Sigmoid colon (tissue), 7 donors: ENCODE measurements around the gene BTF3. TPM values are rescaled to one million over a fixed set of nuclear protein-coding genes. Genes with fewer than 3 reads are reported as not detected.

Experiments used
- DNase-seq: peaks from one replicate; pipeline ENCODE4 v3.0.0-alpha.2; 2019
- H3K27ac ChIP-seq, 4 donors: fragments of 200-600 bp; sonication (generic); one replicate each; pipeline ENCODE4 v1.5.1; 2016 to 2019; ENCODE audit warnings: mild to moderate bottlenecking in 1 of 4
- H3K27me3 ChIP-seq, 3 donors: fragments of 200-600 bp; sonication (generic); one replicate each; pipeline ENCODE4 v1.5.1; 2019; ENCODE audit warnings: mild to moderate bottlenecking in 1 of 3
- H3K36me3 ChIP-seq, 4 donors: fragments of 200-600 bp; sonication (generic); one replicate each; pipeline ENCODE4 v1.5.1; 2016 to 2019
- H3K4me1 ChIP-seq, 4 donors: fragments of 200-600 bp; sonication (generic); one replicate each; pipeline ENCODE4 v1.5.1; 2017 to 2019
- H3K4me3 ChIP-seq, 4 donors: fragments of 200-600 bp; sonication (generic); one replicate each; pipeline ENCODE4 v1.5.1; 2017 to 2019; ENCODE audit warnings: mild to moderate bottlenecking in 2 of 4, moderate library complexity in 1 of 4
- H3K9me3 ChIP-seq, 4 donors: fragments of 200-600 bp in 3 of 4; sonication (generic) in 3 of 4; one replicate each; pipeline versions ENCODE4 v1.5.1 to v1.6.1; 2013 to 2019
- CTCF ChIP-seq, 4 experiments: fragments of 450-650 bp in 3 of 4; fragments of 200-600 bp in 1 of 4; IDR thresholded peaks; one replicate each; pipeline ENCODE4 v1.5.1; 2016 to 2019; ENCODE audit warnings: antibody characterized with exemption in 4 of 4, mild to moderate bottlenecking in 3 of 4, moderate library complexity in 2 of 4
- EP300 ChIP-seq, 4 donors: sonication (generic); formaldehyde crosslinking; IDR thresholded peaks; one replicate each; pipeline ENCODE4 v1.6.1; 2017; ENCODE audit warnings: antibody characterized with exemption in 4 of 4
- POLR2A ChIP-seq, 2 donors: fragments of 450-650 bp; IDR thresholded peaks; one replicate each; pipeline ENCODE4 v1.6.1; 2016; ENCODE audit warnings: antibody characterized with exemption in 2 of 2, mild to moderate bottlenecking in 2 of 2, moderate library complexity in 2 of 2
- POLR2AphosphoS5 ChIP-seq, 4 donors: sonication (generic); formaldehyde crosslinking; IDR thresholded peaks; one replicate each; pipeline ENCODE4 v1.6.1; 2017; ENCODE audit warnings: antibody characterized with exemption in 4 of 4
- WGBS, 2 donors: extraction: QIAGEN DNeasy Blood & Tissue Kit; methylation state at CpG; one replicate each; pipeline ENCODE4 v1.1.7; 2013; 5-methylcytosine and 5-hydroxymethylcytosine counted together
- intact Hi-C: fragments of 100-400 bp; cut with DNase I; formaldehyde crosslinking; loops from one replicate; pipeline ENCODE4 v1.15.1; 2023
- polyA plus RNA-seq, 3 donors: library from polyadenylated mRNA; stranded (reverse); fragments of 200-250 nt; gene quantifications; one replicate each; pipeline ENCODE4 v1.2.3, GENCODE V29; 2013
- total RNA-seq, 4 donors: library from RNA; depleted of rRNA; stranded (reverse); fragments of >200 nt; gene quantifications; one replicate each; pipeline ENCODE4 v1.1.0, GENCODE V29; 2016
- donor health status: healthy with polysubstance abuse.
- donor health status: Bipolar disorder and iron deficiency.
- donor health status: healthy.

BTF3 gene
- total and polyA plus RNA-seq, 7 donors = 490 to 1,119 (median 729) TPM

- Histone ChIP-seq H3K4me3 (no peak overlapping the region), H3K27ac (no peak overlapping the region), H3K9me3 (no peaks in the 10 kb centered on the region), H3K36me3 (no peaks in the 10 kb centered on the region), H3K4me1 (no peaks in the 10 kb centered on the region), H3K27me3 (peaks cover 0 to 5% (median 3%) of the 10 kb centered on the region in 3 donors)
- TF ChIP-seq CTCF (IDR thresholded peaks at IDR 0.05) = no peak
- DNase-seq = no peak
- intact Hi-C loops = no loop called here
- WGBS, 2 donors = 78 to 87% methylated on average over 4 of the region's 4 CpGs
Measured at GRCh38 chr5:73487815-73488214, 10.4 kb upstream of the BTF3 start.

- H3K27me3 ChIP-seq = peaks cover 0 to 5% (median 3%) of the 10 kb centered on the region in 3 donors
- no peaks in the 10 kb centered on the region for H3K9me3 ChIP-seq
- DNase-seq = no peak
- TF ChIP-seq POLR2A (IDR thresholded peaks at IDR 0.05) = no peak
- TF ChIP-seq EP300 (IDR thresholded peaks at IDR 0.05) = no peak
- no peak for TF ChIP-seq CTCF (IDR thresholded peaks at IDR 0.05)
- TF ChIP-seq POLR2AphosphoS5 (IDR thresholded peaks at IDR 0.05) = no peak
- intact Hi-C loops = no loop called here
- H3K4me1 ChIP-seq = no peaks in the 10 kb centered on the region
- H3K27ac ChIP-seq = no peak overlapping the region
- 89 to 93% methylated on average over 3 of the region's 3 CpGs for WGBS, 2 donors
- no peak overlapping the region for H3K4me3 ChIP-seq
- H3K36me3 ChIP-seq = no peaks in the 10 kb centered on the region
Measured at GRCh38 chr5:73488806-73489205, 9.4 kb upstream of the BTF3 start.

GRCh38 chr5:73490088-73490487 is 8.2 kb upstream of the BTF3 start:
- no peaks in the 10 kb centered on the region for H3K4me1 ChIP-seq
- DNase-seq = no peak
- WGBS, 2 donors = 15 to 63% methylated on average over 2 of the region's 2 CpGs
- no peaks in the 10 kb centered on the region for H3K36me3 ChIP-seq
- H3K4me3 ChIP-seq = no peak overlapping the region
- TF ChIP-seq EP300 (IDR thresholded peaks at IDR 0.05) (no peak), CTCF (IDR thresholded peaks at IDR 0.05) (no peak), POLR2A (IDR thresholded peaks at IDR 0.05) (no peak)
- H3K27ac ChIP-seq = no peak overlapping the region
- H3K9me3 ChIP-seq = no peaks in the 10 kb centered on the region
- H3K27me3 ChIP-seq = peaks cover 0 to 5% (median 3%) of the 10 kb centered on the region in 3 donors
- intact Hi-C loops = no loop called here

GRCh38 chr5:73491155-73491554 is 7.1 kb upstream of the BTF3 start:
- intact Hi-C loops = no loop called here
- 93 to 96% methylated on average over 1 of the region's 1 CpG for WGBS, 2 donors
- TF ChIP-seq EP300 (IDR thresholded peaks at IDR 0.05) = no peak
- no peak for TF ChIP-seq POLR2AphosphoS5 (IDR thresholded peaks at IDR 0.05)
- no peak for TF ChIP-seq CTCF (IDR thresholded peaks at IDR 0.05)
- no peak for TF ChIP-seq POLR2A (IDR thresholded peaks at IDR 0.05)

GRCh38 chr5:73493421-73493820 is 4.8 kb upstream of the BTF3 start:
- Histone ChIP-seq H3K4me3 (no peak overlapping the region), H3K4me1 (peaks cover 0 to 8% (median 2%) of the 10 kb centered on the region in 4 donors), H3K36me3 (no peaks in the 10 kb centered on the region), H3K27me3 (peaks cover 0 to 3% (median 0%) of the 10 kb centered on the region in 3 donors), H3K27ac (no peak overlapping the region), H3K9me3 (no peaks in the 10 kb centered on the region)
- intact Hi-C loops = no loop called here
- no peak for DNase-seq
- TF ChIP-seq CTCF (IDR thresholded peaks at IDR 0.05) (no peak), EP300 (IDR thresholded peaks at IDR 0.05) (no peak), POLR2AphosphoS5 (IDR thresholded peaks at IDR 0.05) (no peak), POLR2A (IDR thresholded peaks at IDR 0.05) (no peak)
- 74 to 90% methylated on average over 3 of the region's 3 CpGs for WGBS, 2 donors

More at GRCh38 chr5:73491155-73491554, 7.1 kb upstream of the BTF3 start:
- no peak overlapping the region for H3K27ac ChIP-seq
- H3K9me3 ChIP-seq = no peaks in the 10 kb centered on the region
- H3K4me1 ChIP-seq = no peaks in the 10 kb centered on the region
- no peak overlapping the region for H3K4me3 ChIP-seq
- DNase-seq = no peak
- H3K36me3 ChIP-seq = no peaks in the 10 kb centered on the region
- H3K27me3 ChIP-seq = peaks cover 0 to 5% (median 3%) of the 10 kb centered on the region in 3 donors
